A673 (cell line): ENCODE results near the gene CACNA1G.

Source experiments
- EZH2 ChIP-seq: fragments of 200-600 bp; sonication (generic); IDR thresholded peaks from 2 replicates; pipeline ENCODE4 v1.6.1; 2017; ENCODE audit warnings: borderline replicate concordance, low read depth, mild to moderate bottlenecking, mixed read lengths, antibody characterized with exemption, low read length; ENCODE audit not compliant: poor library complexity, severe bottlenecking
- TF ChIP-seq, protein P1 (sequence below): fragments of 300-800, 200-600 bp; sonication (generic); conservative IDR thresholded peaks from 2 replicates; pipeline ENCODE4 v1.5.1; 2017; ENCODE audit warnings: low read depth, mild to moderate bottlenecking, antibody characterized with exemption, low read length, moderate library complexity, mixed read lengths

DNA sequence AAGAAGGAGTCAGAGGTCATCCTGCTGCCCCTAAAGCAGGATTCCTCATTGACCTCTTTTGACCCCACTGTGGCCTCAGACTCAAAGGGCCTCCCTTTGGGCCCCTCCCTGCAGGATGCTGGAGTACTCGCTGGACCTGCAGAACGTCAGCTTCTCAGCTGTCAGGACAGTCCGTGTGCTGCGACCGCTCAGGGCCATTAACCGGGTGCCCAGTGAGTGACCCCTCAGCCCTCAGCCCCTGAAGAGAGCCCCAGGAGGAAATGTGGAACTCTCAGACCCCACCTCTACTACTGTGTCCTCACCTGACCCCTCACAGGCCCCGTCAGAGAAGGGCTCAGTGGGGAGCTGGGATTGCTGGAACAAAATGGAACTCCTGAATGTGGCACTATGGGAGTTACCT lies 9.1 kb downstream of the CACNA1G start:
- TF ChIP-seq, protein P1, sequence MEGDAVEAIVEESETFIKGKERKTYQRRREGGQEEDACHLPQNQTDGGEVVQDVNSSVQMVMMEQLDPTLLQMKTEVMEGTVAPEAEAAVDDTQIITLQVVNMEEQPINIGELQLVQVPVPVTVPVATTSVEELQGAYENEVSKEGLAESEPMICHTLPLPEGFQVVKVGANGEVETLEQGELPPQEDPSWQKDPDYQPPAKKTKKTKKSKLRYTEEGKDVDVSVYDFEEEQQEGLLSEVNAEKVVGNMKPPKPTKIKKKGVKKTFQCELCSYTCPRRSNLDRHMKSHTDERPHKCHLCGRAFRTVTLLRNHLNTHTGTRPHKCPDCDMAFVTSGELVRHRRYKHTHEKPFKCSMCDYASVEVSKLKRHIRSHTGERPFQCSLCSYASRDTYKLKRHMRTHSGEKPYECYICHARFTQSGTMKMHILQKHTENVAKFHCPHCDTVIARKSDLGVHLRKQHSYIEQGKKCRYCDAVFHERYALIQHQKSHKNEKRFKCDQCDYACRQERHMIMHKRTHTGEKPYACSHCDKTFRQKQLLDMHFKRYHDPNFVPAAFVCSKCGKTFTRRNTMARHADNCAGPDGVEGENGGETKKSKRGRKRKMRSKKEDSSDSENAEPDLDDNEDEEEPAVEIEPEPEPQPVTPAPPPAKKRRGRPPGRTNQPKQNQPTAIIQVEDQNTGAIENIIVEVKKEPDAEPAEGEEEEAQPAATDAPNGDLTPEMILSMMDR = no peak
- no peak for TF ChIP-seq EZH2
